IPS-18c (cell line): ENCODE data around the gene ARFGEF2.

ENCODE experiments used
- H3K4me3 ChIP-seq: 2 replicates; pipeline ENCODE4 v1.7.0; 2013; ENCODE audit warnings: low read depth, mild to moderate bottlenecking, low read length, moderate library complexity; ENCODE audit not compliant: insufficient read depth
- H3K9me3 ChIP-seq: one replicate; pipeline ENCODE4 v1.6.1; 2013; ENCODE audit warnings: mild to moderate bottlenecking, low read length, moderate library complexity; ENCODE audit not compliant: control insufficient read depth, insufficient read depth

ARFGEF2 gene

GRCh38 chr20:48893374-48893773 lies 28.1 kb upstream of the ARFGEF2 start:
- Histone ChIP-seq H3K4me3 (no peak overlapping the region), H3K9me3 (no peaks in the 10 kb centered on the region)

DNA sequence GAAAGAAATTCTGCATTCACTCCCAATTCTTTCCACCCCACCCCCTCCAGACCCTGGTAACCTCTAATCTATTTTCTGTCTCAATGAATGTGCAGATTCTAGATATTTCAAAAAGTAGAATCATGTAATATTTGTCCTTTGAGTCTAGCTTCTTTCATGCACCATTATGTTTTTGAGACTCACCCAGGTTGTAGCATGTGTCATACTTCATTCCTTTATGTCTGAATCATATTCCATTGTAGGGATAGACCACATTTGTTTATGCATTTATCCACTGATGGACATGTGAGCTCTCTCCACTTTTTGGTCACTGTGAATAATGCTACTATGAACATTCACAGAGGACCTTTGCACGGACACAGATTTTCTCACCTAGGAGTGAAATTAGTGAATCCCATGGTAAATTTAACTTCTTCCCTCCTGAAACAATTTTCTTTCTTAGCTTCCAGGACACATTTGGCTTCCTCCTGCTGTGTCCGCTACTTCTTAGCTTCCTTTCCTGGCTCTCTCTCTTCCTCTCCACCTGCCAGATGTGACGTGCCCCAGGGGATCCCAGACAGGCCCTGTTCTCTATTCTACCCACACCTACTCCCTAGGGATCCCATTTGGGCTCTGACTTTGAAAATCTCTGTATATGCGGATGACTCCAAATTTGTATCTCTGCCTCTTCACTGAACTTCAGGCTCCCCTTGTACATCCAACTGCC lies 24.1 kb upstream of the ARFGEF2 start:
- H3K4me3 ChIP-seq, result no peak overlapping the region
- no peaks in the 10 kb centered on the region for H3K9me3 ChIP-seq

- H3K4me3 ChIP-seq, result no peak overlapping the region
- H3K9me3 ChIP-seq, result no peaks in the 10 kb centered on the region
Observed at GRCh38 chr20:48898210-48898609, 23.3 kb upstream of the ARFGEF2 start.

GRCh38 chr20:48898896-48899530 lies 22.5 kb upstream of the ARFGEF2 start:
- Histone ChIP-seq H3K9me3 (no peaks in the 10 kb centered on the region), H3K4me3 (no peak overlapping the region)

DNA sequence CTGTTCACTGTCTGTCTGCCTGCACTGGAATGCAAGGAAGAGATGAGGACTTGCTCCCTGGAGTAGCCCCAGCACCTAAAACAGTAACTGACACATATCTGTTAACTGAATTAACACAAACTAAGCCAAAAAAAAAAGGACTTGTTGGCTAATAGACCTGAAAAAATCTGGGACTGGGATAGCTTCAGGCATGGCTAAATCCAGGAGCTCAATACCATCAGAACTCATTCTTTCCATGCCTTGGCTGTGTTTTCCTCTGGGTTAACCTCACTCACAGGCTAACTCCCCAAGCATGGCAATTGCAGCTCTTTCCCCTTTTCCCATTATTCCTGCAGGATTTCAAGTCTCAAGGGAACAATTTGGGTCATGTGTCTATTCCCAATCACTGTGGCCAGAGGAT lies 21.6 kb upstream of the ARFGEF2 start:
- Histone ChIP-seq H3K4me3 (no peak overlapping the region), H3K9me3 (no peaks in the 10 kb centered on the region)

DNA sequence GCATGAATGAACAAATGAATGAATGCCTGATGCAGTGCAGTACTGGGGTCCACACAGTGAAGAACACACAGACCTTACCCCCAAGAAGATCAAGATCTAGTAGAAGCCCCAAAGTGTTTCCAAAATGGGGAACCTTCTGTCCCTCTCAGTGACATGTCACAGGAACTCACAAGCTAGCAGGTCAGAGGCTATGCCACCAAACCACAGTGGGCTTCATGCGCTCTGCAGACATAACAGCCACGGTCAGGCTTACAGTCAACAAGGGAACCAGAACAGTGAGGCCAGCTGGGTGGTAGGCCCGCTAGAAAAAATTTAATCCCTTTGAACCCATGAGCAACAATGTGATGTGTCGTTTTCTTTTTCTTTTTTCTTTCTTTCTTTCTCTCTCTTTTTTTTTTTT lies 20.2 kb upstream of the ARFGEF2 start:
- no peak overlapping the region for H3K4me3 ChIP-seq
- no peaks in the 10 kb centered on the region for H3K9me3 ChIP-seq

DNA sequence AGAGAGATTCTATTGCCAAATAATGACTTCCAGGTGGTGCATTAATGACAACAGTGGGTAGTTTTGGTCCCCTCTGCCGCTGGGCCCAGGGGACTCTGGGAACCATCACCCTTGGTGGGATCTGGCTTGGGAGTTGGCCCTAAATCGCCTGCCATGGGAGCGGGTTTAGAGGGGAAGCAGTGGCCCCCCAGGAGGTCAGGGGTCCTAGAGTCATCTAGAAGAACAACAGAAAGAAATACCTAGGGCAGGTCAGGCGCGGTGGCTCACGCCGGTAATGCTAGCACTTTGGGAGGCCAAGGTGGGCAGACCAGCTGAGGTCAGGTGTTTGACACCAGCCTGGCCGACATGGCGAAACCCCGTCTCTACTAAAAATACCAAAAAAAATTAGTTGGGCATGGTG lies 17.8 kb upstream of the ARFGEF2 start:
- Histone ChIP-seq H3K4me3 (no peak overlapping the region), H3K9me3 (no peaks in the 10 kb centered on the region)

- Histone ChIP-seq H3K9me3 (peaks cover 3% of the 10 kb centered on the region), H3K4me3 (no peak overlapping the region)
Observed at GRCh38 chr20:48904566-48905296, 16.8 kb upstream of the ARFGEF2 start.

- no peak overlapping the region for H3K4me3 ChIP-seq
Observed at GRCh38 chr20:48905297-48905647, 16.2 kb upstream of the ARFGEF2 start.

DNA sequence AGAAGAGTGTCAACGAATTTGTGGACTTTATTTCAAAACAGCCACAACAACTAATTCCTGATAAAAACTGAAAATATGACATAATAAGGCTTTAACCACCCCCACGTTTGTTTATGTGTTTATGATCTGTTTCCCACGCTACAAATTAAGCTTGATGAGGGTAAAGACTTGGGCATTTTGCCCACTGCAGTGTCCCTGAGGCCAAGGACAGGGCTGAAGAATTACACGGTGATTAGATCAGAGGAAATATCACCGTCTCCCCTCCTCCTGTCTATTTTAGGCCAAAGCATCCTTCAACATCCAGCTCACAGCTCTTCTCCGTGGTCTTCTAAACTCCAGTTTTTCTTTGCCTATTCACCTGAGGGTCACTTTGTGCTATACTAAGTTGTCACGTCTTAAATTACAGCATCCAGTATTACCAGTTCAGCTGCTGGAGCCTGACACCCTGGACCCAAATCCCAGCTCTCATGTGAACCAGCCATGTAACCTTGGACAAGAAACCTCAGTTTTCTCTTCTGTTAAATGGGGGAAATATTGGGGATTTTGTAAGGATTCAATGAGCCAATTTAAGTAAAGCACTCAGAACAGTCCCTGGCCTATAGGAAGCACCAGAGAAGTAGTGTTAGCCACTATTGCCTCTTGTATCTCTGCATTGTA lies 15.2 kb upstream of the ARFGEF2 start:
- Histone ChIP-seq H3K4me3 (no peak overlapping the region), H3K9me3 (peaks cover 3% of the 10 kb centered on the region)

More at GRCh38 chr20:48905297-48905647, 16.2 kb upstream of the ARFGEF2 start:
- peaks cover 3% of the 10 kb centered on the region for H3K9me3 ChIP-seq

GRCh38 chr20:48908656-48909319 lies 12.7 kb upstream of the ARFGEF2 start:
- no peak overlapping the region for H3K4me3 ChIP-seq
- peaks cover 3% of the 10 kb centered on the region for H3K9me3 ChIP-seq

DNA sequence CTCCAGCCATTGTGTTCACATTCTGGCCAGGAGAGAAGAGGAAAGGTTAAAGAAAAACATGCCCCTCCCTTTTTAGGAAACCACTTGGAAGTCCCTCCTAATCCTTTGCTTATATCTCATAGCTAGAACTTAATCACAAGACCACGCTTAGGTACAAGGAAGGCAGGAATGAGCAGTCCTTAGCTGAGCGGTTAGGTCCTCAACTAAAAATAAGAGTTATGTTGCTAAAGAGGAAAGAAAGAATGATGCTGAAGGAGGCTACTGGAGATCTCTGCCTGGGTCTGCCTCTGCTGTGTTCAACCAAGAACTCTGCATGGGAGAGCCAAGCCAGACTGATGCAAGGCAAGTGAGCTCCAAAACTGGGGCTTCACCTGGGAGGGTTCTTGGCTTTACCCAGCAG lies 11.6 kb upstream of the ARFGEF2 start:
- Histone ChIP-seq H3K4me3 (no peak overlapping the region), H3K9me3 (peaks cover 3% of the 10 kb centered on the region)

DNA sequence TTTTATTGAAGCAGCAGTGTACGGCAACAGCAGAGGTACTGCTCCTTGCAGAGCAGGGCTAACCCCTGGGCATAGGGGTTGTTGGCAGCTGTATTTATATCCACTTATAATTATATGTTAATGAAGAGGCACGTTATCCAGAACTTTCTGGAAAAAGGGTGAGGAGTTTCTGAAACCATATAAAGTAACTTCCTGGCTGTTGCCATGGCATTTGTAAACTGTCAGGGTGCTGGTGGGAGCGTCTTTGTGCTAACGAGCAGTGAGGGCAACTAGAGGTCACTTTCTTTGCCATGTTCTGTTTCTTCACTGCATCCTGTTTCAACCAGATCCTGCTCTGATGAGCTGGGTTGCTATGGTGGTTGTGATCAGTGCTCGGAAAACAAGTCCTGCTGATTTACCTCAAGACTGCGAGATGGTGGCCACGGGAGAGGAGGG lies 11.1 kb upstream of the ARFGEF2 start:
- H3K9me3 ChIP-seq, result peaks cover 3% of the 10 kb centered on the region

DNA sequence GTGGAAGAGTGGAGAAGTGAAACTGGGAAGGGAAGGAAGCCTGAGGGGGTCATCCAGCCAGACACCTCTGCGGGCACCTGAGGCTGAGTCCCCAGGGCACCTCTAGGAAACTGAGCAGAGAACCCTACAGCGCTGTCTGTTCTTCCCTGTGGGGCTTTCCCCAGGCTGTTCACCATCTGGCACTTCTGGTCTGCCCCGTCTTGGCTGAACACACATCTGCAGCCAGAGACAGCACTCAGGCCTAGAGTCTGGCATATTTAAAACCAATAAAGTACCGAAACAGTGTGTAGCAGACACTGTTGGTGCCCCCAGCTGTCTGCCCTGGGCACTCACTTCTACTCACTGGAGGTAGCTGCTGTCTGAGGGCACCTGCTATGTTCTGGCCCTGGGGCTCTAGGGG lies 9.4 kb upstream of the ARFGEF2 start:
- H3K4me3 ChIP-seq, result no peak overlapping the region
- H3K9me3 ChIP-seq, result peaks cover 3% of the 10 kb centered on the region

More for the DNA sequence above, 11.1 kb upstream of the ARFGEF2 start:
- no peak overlapping the region for H3K4me3 ChIP-seq

GRCh38 chr20:48916699-48917098 lies 4.8 kb upstream of the ARFGEF2 start:
- Histone ChIP-seq H3K4me3 (no peak overlapping the region), H3K9me3 (no peaks in the 10 kb centered on the region)

DNA sequence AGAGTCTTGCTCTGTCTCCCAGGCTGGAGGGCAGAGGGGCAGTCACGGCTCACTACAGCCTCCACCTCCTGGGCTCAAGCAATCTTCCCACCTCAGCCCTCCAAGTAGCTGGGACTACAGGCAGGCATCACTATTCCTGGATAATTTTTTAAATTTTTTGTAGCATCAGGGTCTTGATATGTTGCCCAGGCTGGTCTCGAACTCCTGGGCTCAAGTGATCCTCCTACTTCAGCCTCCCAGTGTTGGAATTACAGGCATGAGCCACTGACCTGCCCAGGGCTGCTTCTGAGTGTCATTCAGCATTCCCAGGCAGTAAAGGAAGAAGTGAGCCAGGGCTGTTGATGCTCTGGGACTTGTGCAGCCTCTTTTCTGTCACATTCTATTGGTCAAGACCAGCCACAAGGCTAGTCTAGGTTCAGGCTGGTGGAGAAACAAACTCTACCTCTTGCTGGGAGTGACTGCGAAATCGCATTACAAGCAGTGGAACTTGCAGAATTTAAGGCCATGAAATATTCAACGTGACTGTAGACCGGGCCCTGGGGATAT lies 2.1 kb upstream of the ARFGEF2 start:
- Histone ChIP-seq H3K4me3 (no peak overlapping the region), H3K9me3 (no peaks in the 10 kb centered on the region)

DNA sequence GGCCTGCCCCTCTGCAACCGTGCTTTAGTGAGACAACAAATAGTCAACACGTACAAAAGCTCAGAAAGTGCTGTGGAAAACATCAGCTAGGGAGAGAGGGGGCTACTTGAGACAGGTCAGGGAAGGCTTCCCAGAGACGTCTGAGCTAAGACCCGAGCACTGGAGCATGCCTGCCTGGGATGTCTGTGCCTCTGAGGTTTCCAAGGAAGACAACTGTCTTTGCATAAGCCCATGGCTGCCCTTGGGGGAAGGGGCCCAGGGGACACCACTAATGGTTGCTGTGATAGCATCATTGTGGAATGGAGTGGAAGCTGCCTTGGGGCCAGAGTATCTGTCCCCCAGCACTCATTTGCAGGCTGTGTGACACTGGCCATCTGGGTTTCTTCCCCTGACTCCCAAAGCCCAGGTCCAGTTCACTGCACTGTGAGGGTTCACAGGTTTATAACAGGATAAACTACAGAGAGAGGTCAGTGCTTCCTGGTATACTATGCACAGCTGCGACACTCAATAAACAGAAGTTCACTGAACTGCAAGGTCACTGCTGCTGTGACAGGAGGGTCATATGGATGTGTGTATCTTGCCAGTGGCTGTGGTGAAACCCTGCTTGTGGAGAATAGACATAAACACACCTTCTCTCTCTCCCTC lies 1.5 kb upstream of the ARFGEF2 start:
- H3K4me3 ChIP-seq, result no peak overlapping the region
- no peaks in the 10 kb centered on the region for H3K9me3 ChIP-seq
